Measurements from ENCODE around the gene FXYD1.

Gene FXYD1

GRCh38 chr19:35165200-35166058, 26.8 kb downstream of the FXYD1 start:
- DNase-seq: no peak

- no peak for DNase-seq
Measured at GRCh38 chr19:35166100-35167063, 27.8 kb downstream of the FXYD1 start.

GRCh38 chr19:35167251-35168119, 28.9 kb downstream of the FXYD1 start:
- DNase-seq: no peak

GRCh38 chr19:35168196-35168595, 29.6 kb downstream of the FXYD1 start:
- DNase-seq: no peak

- no peak for DNase-seq
Measured at GRCh38 chr19:35169221-35169995, 30.8 kb downstream of the FXYD1 start.

- DNase-seq: no peak
Measured at GRCh38 chr19:35170359-35171061, 31.9 kb downstream of the FXYD1 start.

GRCh38 chr19:35171730-35172129, 33.1 kb downstream of the FXYD1 start:
- no peak for DNase-seq

GRCh38 chr19:35174226-35174625, 35.6 kb downstream of the FXYD1 start:
- no peak for DNase-seq

- no peak for DNase-seq
Measured at GRCh38 chr19:35176181-35176570, 37.6 kb downstream of the FXYD1 start.

GRCh38 chr19:35177377-35178274, 39.0 kb downstream of the FXYD1 start:
- no peak for DNase-seq

- DNase-seq: no peak
Measured at GRCh38 chr19:35178701-35179100, 40.1 kb downstream of the FXYD1 start.

- no peak for DNase-seq
Measured at GRCh38 chr19:35179830-35180229, 41.2 kb downstream of the FXYD1 start.

- DNase-seq: no peak
Measured at GRCh38 chr19:35181387-35181786, 42.8 kb downstream of the FXYD1 start.

- DNase-seq: no peak
Measured at GRCh38 chr19:35184267-35184666, 45.6 kb downstream of the FXYD1 start.

- DNase-seq: no peak
Measured at GRCh38 chr19:35184884-35185283, 46.3 kb downstream of the FXYD1 start.

Measured in DMS79 treated with DMSO at 0.1 percent for 48 hours (cell line).